ENCODE data around the gene TNFRSF19. TPM values are rescaled to one million over a fixed set of nuclear protein-coding genes. Genes with fewer than 3 reads are reported as not detected.

Gene TNFRSF19
- total and polyA plus RNA-seq, 2 donors from 2014 or later, result 10.1 to 14.7 TPM

DNA sequence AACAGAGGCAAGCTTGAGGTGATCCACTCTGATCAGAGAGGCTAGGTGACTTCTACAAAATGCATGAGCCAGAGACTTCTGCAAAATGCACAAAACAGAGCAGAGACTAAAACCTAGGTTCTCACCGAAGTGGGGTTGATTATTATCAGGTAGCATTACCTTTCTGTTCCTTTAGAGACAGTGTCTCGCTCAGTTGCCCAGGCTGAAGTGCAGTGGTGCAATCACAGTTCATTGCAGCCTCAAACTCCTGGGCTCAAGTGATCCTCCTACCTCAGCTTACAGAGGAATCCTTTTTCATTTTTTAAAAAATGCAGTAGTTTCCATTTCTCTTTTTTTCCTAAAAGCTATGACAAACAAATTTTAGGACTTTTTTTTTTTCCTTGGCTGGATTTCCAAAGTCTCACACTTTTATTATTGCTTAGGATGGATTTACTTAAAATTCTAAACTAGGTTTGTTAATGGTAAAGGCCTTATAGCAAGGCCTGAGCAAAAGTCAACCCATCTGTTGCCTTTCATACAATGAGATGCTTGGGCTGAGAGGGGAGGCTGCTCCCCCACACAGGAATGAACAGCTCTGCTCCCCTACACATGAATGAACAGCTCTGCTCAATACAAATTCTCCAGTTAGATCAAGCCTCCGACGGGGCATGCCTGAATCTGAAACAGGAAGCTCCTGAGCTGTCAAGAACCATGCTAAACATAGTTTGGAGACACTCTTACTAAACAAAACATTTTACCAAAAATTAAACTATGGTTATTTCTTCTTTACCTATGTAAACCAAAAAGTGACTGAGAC, 18.8 kb upstream of the TNFRSF19 start:
- H3K36me3 ChIP-seq (ENCODE audit: control insufficient read depth in 2 of 3, insufficient read depth in 3 of 3, low read length in 3 of 3), result no peaks in the 10 kb centered on the region
- DNase-seq, result peak in 2 of 5 donors; percentile 24 to 27
- no peak for FAIRE-seq
- TF ChIP-seq, protein P1, sequence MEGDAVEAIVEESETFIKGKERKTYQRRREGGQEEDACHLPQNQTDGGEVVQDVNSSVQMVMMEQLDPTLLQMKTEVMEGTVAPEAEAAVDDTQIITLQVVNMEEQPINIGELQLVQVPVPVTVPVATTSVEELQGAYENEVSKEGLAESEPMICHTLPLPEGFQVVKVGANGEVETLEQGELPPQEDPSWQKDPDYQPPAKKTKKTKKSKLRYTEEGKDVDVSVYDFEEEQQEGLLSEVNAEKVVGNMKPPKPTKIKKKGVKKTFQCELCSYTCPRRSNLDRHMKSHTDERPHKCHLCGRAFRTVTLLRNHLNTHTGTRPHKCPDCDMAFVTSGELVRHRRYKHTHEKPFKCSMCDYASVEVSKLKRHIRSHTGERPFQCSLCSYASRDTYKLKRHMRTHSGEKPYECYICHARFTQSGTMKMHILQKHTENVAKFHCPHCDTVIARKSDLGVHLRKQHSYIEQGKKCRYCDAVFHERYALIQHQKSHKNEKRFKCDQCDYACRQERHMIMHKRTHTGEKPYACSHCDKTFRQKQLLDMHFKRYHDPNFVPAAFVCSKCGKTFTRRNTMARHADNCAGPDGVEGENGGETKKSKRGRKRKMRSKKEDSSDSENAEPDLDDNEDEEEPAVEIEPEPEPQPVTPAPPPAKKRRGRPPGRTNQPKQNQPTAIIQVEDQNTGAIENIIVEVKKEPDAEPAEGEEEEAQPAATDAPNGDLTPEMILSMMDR (IDR thresholded peaks at IDR 0.05; ENCODE audit: borderline replicate concordance, extremely low read depth, insufficient read depth), result no peak
- intact Hi-C loops (cut with DNase I), result no loop called here
- no peaks in the 10 kb centered on the region for H3K4me1 ChIP-seq (ENCODE audit: control insufficient read depth in 2 of 3, insufficient read depth in 2 of 3, low read depth in 1 of 3, low read length in 3 of 3)
- no peak overlapping the region for H3K9ac ChIP-seq (ENCODE audit: low read length in 3 of 3)
- no peak overlapping the region for H3K27ac ChIP-seq (ENCODE audit: low read depth in 2 of 2, low read length in 2 of 2)
- H3K4me3 ChIP-seq (ENCODE audit: low read length in 3 of 3), result no peak overlapping the region
- no peaks in the 10 kb centered on the region for H3K9me3 ChIP-seq (ENCODE audit: control insufficient read depth in 2 of 3, insufficient read depth in 1 of 3, low read length in 3 of 3)
- H3K27me3 ChIP-seq (ENCODE audit: control insufficient read depth, insufficient read depth, low read length), result no peaks in the 10 kb centered on the region

DNA sequence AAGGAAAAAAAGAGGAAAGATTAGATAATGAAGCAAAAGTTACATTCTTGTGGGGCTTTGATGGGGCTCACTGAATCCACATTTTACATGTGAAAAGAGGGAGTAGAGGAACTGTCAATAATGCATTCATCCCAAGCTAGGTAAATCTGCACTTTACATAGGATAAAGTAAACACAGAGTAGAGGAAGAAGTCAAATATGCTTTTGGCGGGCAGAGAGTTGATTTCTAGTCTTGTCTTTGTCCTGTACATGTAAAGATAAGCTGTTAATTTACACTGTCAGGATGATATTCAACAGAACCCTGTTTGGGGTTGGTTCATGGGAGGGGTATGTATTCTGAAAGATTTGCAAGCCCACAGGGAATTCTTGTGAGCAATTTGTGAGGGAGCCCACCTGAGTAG, 18.0 kb upstream of the TNFRSF19 start:
- no peak overlapping the region for H3K27ac ChIP-seq (ENCODE audit: low read depth in 2 of 2, low read length in 2 of 2)
- no peak for DNase-seq
- TF ChIP-seq, protein P1 (IDR thresholded peaks at IDR 0.05; ENCODE audit: borderline replicate concordance, extremely low read depth, insufficient read depth), result no peak
- no peak overlapping the region for H3K4me3 ChIP-seq (ENCODE audit: low read length in 3 of 3)
- no peaks in the 10 kb centered on the region for H3K27me3 ChIP-seq (ENCODE audit: control insufficient read depth, insufficient read depth, low read length)
- no peaks in the 10 kb centered on the region for H3K36me3 ChIP-seq (ENCODE audit: control insufficient read depth in 2 of 3, insufficient read depth in 3 of 3, low read length in 3 of 3)
- intact Hi-C loops (cut with DNase I), result no loop called here
- FAIRE-seq, result no peak
- H3K4me1 ChIP-seq (ENCODE audit: control insufficient read depth in 2 of 3, insufficient read depth in 2 of 3, low read depth in 1 of 3, low read length in 3 of 3), result no peaks in the 10 kb centered on the region
- no peak overlapping the region for H3K9ac ChIP-seq (ENCODE audit: low read length in 3 of 3)
- no peaks in the 10 kb centered on the region for H3K9me3 ChIP-seq (ENCODE audit: control insufficient read depth in 2 of 3, insufficient read depth in 1 of 3, low read length in 3 of 3)

DNA sequence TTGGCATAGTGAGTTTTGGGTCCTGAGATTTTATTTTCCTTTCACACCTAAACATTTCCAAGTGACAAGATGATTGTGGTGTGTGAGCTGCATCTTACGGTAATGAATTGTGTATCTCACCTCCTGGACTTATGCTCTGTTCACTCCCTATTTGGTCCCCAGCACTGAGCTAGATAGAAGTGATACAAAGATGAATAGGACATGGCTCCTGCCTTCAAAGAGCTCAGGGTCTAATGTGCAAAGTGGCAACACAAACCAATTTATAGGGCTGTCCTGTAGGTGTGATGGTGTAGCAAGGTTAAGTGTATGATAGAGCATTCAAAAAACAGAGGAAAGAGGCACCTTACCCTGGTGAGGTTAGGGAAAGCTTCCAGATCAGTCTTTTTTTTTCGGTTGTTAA, 17.6 kb upstream of the TNFRSF19 start:
- Histone ChIP-seq H3K27me3 (ENCODE audit: control insufficient read depth, insufficient read depth, low read length) (no peaks in the 10 kb centered on the region), H3K36me3 (ENCODE audit: control insufficient read depth in 2 of 3, insufficient read depth in 3 of 3, low read length in 3 of 3) (no peaks in the 10 kb centered on the region), H3K9me3 (ENCODE audit: control insufficient read depth in 2 of 3, insufficient read depth in 1 of 3, low read length in 3 of 3) (no peaks in the 10 kb centered on the region), H3K4me3 (ENCODE audit: low read length in 3 of 3) (no peak overlapping the region), H3K9ac (ENCODE audit: low read length in 3 of 3) (no peak overlapping the region), H3K27ac (ENCODE audit: low read depth in 2 of 2, low read length in 2 of 2) (no peak overlapping the region), H3K4me1 (ENCODE audit: control insufficient read depth in 2 of 3, insufficient read depth in 2 of 3, low read depth in 1 of 3, low read length in 3 of 3) (no peaks in the 10 kb centered on the region)
- intact Hi-C loops (cut with DNase I), result no loop called here
- no peak for FAIRE-seq
- TF ChIP-seq, protein P1 (IDR thresholded peaks at IDR 0.05; ENCODE audit: borderline replicate concordance, extremely low read depth, insufficient read depth), result no peak
- DNase-seq, result no peak

Data from kidney (tissue), 14 donors.